HG03457 (cell line): Measurements from ENCODE around the gene CLDN3.
"Not testable (repeated sequence)": the region's sequence is repeated elsewhere in the genome, so short reads cannot be mapped to it uniquely, and the experiment has no call there.

Experiments
- ATAC-seq: cut with Tn5 transposase; IDR thresholded peaks from one replicate; pipeline ENCODE4 v1.9.1; 2021; ENCODE audit warnings: moderate number of reproducible peaks; ENCODE audit not compliant: unreplicated experiment

CLDN3 gene, protein sequence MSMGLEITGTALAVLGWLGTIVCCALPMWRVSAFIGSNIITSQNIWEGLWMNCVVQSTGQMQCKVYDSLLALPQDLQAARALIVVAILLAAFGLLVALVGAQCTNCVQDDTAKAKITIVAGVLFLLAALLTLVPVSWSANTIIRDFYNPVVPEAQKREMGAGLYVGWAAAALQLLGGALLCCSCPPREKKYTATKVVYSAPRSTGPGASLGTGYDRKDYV

DNA sequence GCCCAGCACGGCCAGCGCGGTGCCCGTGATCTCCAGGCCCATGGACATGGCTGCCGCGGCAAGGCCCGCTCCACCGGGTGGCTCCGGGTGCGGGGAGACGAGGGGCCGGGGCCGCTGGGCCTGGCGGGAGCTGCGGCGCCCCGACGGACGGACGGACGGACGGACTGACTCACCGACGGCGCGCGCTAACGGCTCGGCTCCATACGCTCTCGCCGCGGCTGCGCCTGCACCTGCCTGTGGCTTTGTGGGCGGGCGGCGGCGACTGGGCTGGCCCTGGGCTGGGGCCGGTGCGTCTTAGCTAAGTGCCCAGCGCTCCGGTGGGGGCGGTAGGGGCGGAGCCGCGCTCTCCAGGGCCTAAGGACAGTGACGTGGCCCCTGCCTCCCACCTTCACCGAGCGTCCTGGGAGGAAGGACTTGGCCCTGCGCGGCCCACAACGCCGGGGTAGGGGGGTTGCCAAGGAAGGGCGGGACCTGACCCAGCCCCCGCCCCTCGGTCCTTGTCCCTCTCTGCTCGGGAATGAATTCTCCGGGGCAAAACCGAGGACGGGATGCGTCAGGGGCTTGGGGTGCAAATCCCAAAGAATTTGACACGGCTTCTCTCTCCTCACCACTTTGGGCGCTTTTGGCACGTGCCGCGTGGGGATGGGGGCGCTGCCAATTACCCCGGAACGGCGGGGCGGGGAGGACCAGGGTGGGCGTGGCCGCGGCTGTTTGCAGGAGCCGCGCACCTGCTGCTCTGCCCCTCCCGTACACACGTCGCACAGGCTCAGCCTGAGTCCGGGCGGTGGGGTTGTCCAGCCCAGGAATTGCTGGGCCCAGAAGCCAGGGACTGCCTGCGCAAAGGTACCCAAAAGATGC, at the start of gene CLDN3:
CLDN3 (minus strand) TSS at position 269 of the 858 bp plus-strand sequence; CDS start at position 48, 221 bp downstream.
- ATAC-seq = no peak

DNA sequence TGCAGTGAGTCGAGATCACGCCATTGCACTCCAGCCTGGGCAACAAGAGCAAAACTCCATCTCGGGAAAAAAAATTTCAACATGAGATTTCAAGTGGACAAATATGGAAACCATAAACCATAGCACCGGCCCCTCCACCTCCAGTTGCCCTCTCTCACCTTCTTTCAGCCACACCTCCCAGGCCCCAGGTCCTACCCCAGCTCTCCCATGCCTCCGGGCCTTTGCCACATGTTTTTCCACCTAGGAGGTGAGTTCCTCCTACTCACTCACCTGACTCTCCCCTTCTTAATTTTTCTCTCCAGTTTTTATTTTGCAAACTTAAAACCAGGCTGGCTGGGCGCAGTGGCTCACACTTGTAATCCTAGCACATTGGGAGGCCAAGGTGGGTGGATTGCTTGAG, 47.1 kb upstream of the CLDN3 start:
- ATAC-seq = no peak

DNA sequence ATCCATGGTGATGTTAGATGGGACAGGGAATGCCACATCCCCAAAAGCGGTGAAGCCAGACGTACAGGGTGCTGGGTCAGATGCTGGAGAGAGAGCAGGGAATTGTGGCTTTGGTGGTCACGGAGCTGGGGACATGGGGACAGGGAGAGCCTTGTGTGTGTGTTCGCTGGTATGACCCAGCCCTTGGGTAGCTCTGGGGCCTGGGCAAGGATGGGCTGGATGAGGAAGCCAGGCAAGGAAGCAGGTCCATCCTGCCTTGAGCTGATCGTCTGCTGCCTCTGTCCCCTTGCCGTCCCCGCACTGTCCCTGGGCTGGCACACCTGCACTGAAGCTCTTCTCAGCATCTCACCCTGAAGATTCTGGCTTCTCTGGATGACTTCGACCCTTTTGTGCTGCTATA, 45.4 kb upstream of the CLDN3 start:
- ATAC-seq = no peak

DNA sequence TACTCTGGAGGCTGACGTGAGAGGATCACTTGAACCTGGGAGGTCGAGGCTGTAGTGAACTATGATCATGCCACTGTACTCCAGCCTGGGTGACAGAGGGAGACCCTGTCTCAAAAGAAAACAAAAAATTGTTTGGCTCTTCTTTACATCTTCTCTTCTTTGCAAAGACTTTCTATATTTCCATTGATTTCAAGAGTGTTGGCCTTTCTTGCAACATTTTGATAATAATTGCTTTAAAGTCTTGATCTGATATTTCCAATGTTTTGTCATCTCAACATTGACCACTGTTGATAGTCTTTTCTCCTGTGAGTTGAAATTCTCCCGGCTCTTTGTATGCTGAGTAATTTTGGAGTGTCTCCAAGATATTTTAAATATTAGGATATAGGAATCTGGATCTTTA, 42.9 kb upstream of the CLDN3 start:
- ATAC-seq = no peak

DNA sequence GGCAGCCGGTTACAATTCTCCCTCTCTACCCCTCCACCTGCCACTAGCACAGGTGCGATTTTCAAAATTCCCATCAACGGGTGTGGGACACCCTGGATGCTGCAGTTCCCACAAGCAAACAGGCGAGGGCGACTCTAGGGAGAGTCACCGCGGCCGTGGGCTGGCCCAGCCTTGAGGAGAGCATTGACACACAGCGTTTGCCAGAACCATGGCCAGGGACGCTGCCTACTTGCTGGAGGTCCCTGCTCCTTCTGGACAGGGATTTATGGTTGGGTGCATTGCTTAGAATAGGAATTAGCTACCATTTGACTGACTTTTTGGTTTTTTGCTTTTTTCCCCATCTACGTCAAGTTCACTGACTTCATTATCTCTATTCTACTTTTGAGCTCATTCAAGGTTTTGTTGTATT, 41.7 kb upstream of the CLDN3 start:
- no peak for ATAC-seq

DNA sequence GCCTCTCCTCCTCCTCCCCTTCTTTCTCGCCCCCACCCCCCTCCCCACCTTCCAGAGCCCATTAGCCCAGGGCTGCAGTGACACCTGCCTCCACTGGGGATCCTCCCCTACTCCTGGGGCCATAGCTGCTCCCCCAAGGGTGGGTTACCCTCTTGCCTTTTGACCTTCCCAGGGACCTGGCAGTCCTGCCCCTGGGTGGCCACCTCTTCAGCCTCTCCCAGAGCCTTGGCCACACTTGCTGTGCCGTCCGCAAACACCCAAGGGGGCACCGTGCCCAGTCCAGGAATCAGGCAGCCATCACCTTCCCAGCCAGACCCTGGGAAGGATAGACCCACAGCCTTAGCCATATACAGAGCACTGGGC, 40.9 kb upstream of the CLDN3 start:
- ATAC-seq = no peak

DNA sequence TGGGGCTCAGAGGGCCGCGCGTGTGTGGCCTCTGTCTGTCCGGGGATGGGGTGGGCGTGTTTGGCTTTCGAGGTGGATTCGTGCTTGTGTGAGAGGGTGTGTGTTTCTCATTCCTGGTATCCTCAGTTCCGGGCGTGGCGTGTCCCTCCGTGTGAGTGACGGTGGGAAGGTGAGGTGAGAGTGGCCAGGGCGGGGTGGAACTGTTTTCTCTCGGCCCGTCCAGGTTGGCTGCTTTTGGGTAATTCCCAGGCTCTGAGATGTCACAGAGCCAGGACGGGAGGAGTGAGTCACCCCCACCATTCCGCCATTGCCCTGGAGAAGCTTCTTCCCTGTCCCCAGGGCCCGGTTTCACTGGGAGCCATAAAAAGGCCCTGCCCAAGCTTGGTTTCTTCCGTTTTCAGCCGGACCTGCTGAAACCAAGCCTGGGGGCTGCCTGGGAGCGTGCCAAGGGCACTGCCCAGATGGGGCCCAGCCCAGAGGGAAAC, 39.4 kb upstream of the CLDN3 start:
- ATAC-seq = no peak

DNA sequence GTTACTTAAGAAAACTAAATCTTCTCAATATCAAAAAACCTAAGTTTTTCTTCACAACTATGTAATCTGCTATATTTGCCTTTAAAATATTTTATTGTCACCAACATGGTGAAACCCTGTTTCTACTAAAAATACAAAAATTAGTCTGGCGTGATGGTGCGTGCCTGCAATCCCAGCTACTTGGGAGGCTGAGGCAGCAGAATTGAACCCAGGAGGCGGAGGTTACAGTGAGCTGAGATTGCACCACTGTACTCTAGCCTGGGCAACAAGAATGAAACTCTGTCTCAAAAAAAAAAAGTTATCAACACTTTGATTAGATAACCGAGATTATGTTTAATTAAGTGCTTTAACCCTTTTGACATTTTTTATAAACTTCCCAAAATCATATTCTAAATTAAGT, 32.4 kb upstream of the CLDN3 start:
- no peak for ATAC-seq

DNA sequence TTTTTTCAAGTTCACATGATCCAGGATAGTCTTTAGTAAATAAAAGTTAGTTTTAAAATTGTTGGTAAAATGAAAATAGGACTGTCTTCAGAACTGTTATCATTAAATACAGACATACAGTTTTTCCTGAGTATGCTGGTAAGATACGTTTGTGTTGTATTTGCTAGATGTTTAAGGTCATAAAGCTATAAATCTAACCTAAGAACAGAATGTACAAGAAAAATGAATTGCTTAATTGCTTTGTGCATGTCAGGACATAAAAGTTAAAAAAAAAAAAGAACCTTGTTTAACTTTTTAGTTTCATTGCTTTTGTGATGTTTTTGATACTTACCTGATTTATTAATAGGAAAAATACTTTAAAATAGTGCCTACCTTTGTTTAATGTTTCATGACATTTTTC, 31.5 kb upstream of the CLDN3 start:
- ATAC-seq = no peak

DNA sequence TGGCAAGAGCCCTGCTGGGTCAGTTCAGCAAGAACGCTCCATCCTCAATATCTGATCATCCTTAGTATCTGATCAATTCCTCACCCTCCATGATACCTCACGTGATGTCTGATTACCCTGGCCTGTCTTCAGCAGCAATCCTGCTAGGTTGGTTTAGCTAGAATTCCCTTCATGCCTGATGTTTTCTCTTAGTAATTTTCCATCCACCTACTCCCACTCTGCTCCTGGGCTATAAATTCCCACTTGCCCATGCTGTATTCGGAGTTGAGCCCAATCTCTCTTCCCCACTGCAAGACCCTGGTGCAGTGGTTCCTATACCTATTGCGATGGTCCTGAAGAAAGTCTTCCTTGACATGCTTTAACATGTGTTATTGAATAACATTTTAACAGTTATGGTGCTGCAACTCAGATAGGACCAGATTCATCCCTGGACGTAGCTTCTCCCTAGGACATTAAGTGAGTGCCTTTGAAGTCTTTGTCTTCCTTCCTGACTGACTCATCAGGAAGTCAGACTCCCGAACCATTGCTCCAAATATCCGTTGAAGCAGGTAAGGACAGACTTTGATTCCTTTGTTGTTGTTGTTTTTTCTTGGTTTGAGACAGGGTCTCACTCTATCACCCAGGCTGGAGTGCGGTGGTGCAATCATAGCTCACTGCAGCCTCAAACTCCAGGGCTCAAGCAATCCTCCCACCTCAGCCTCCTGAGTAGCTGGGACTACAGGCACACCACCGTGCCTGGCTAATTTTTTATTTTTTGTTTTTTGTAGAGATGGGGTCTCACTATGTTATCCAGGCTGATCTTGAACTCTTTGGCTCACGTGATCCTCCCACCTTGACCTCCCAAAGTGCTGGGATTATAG, 29.4 kb upstream of the CLDN3 start:
- no peak for ATAC-seq

DNA sequence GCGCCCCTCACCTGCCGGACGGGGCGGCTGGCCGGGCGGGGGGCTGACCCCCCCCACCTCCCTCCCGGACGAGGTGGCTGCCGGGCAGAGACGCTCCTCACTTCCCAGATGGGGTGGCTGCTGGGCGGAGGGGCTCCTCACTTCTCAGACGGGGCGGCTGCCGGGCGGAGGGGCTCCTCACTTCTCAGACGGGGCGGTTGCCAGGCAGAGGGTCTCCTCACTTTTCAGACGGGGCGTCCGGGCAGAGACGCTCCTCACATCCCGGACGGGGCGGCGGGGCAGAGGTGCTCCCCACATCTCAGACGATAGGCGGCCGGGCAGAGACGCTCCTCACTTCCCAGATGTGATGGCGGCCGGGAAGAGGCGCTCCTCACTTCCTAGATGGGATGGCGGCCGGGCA, 27.1 kb upstream of the CLDN3 start:
- ATAC-seq = not testable (repeated sequence)

DNA sequence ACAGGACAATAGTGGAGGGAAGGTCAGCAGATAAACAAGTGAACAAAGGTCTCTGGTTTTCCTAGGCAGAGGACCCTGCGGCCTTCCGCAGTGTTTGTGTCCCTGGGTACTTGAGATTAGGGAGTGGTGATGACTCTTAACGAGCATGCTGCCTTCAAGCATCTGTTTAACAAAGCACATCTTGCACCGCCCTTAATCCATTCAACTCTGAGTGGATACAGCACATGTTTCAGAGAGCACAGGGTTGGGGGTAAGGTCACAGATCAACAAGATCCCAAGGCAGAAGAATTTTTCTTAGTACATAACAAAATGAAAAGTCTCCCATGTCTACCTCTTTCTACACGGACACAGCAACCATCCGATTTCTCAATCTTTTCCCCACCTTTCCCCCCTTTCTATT, 26.6 kb upstream of the CLDN3 start:
- not testable (repeated sequence) for ATAC-seq

DNA sequence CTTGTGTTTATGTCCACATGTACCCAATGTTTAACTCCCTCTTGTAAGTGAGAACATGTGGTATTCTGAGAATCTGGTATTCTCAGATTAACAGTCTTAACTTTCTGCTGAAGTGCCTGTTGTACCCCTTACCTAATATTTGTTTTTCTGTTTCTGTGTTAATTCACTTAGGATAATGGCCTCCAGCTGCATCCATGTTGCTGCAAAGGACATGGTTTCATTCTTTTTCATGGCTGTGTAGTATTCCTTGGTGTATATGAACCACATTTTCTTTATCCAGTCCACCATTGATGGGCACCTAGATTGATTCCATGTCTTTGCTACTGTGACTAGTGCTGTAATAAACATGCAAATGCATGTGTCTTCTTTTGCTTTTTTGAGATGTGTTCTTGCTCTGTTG, 25.1 kb upstream of the CLDN3 start:
- ATAC-seq = not testable (repeated sequence)

DNA sequence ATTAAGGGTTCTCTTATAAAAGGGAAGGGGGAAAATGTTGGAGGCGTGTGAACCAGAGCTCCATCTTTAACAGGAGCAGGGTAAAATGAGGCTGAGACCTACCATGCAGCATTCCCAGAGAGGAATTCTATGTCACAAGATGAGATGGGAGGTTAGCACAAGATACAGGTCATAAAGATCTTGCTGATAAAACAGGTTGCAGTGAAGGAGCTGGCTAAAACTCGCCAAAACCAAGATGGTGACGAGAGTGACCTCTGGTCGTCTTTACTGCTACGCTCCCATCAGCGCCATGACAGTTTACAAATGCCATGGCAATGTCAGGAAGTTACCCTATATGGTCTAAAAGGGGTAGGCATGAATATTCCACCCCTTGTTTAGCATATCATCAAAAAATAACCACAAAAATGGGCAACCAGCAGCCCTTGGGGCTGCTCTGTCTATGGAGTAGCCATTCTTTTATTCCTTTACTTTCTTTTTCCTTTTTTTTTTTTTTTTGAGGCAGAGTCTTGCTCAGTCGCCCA, 21.2 kb upstream of the CLDN3 start:
- ATAC-seq = not testable (repeated sequence)

DNA sequence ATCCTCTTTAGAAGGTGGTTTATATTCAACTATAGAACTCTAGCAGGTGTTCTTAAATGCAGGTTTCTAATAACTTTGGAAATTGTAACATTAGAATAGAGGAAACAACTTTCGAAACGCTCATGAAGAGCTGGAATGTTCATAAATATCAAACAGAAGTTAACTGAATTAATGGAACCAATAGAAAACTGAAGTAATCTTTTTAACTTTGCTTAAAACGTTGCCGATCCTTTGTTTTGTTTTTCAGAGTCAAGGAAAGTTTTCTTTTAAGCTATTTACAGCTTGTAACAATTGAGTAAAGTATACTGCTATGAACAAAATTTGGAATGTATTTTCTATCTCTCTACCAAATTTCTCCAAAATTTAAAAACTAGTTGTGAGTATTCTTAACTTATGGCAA, 19.0 kb upstream of the CLDN3 start:
- ATAC-seq = no peak

DNA sequence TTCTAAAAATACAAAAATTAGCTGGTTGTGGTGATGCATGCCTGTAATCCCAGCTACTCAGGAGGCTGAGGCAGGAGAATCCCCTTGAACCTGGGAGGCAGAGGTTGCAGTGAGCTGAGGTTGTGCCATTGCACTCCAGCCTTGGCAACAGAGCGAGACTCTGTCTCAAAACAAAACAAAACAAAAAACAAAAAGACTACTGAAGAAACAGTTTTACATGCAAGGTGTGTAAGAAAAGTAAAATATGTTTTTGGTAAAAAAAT, 17.6 kb upstream of the CLDN3 start:
- not testable (repeated sequence) for ATAC-seq

DNA sequence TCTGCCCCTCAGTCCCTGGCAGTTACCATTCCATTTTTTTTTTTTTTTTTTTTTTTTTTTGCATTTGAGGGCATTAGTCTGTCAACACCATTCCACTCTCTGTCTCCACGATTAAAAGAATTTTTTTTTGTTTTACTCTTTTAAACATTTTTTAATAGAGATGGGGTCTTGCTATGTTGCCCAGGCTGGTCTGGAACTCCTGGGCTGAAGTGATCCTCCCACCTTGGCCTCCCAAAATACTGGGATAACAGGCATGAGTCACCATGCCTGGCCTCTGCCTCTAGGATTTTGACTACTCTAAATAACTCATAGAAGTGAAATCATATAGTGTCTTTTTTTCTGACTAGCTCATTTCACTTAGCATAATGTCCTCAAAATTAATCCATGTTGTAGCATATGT, 16.5 kb upstream of the CLDN3 start:
- ATAC-seq = no peak

DNA sequence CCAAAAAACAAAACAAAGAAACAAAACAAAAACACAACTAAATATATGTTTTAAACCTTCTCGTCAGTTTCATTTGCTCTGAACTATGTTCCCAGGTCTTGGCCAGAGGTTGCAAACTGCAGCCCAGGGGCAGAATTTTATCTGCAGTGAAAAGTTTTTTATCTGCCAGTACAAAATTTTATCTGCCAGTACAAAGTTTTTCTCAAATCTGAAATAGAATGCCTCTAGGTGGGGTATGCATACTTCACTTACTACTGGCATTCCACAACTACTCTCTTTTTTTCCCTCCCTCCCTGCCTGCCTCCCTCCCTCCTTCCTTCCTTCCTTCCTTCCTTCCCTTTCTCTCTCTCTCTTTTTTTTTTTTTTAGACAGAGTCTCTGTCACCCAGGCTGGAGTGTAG, 9.4 kb upstream of the CLDN3 start:
- ATAC-seq = no peak

DNA sequence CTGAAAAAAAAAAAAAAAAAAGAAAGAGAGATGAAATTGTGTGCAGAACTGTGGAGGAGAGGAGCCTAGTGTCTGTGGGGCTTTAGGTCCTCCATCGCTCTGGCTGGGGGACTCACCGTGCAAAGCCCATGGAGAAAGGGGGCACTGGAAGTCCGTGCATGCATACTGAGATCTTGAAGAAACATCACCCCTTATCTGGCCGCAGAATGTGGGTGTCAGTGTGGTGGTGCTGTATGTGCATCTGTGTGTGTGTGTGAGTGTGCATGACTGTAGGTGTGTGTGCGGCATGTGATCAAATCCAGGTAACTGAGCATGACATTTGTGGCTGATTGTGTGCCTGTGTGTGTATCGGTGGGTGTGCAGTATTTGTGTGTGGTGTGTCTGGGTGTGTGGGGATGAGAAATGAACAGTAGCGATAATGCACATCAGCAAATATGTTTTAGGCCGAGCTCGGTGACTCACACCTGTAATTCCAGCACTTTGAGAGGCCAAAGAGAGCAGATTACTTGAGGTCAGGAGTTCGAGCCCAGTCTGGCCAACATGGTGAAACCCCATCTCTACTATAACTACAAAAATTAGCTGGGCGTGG, 8.8 kb upstream of the CLDN3 start:
- no peak for ATAC-seq

DNA sequence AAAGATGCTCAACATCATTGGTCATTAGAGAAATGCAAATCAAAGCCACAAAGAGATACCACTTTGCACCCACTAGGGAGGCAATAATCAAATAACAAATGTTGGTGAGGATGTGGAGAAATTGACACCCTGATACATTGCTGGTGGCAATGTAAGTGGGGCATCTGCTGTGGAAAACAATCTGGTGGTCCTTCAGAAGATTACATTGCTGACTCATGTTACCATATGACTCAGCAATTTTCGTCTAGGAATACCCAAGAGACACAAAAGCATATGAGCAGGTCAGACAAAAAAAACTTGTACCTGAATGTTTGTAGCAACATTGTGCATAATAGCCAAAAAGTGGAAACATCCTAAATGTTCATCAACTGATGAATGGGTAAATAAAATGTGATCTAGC, 4.9 kb upstream of the CLDN3 start:
- ATAC-seq = no peak
